HK-2 (cell line): Measurements from ENCODE around the gene CABCOCO1.

Experiments used
- DNase-seq: peaks from one replicate; pipeline ENCODE4 v3.0.0-alpha.2; 2018; ENCODE audit not compliant: unreplicated experiment

Gene CABCOCO1

DNA sequence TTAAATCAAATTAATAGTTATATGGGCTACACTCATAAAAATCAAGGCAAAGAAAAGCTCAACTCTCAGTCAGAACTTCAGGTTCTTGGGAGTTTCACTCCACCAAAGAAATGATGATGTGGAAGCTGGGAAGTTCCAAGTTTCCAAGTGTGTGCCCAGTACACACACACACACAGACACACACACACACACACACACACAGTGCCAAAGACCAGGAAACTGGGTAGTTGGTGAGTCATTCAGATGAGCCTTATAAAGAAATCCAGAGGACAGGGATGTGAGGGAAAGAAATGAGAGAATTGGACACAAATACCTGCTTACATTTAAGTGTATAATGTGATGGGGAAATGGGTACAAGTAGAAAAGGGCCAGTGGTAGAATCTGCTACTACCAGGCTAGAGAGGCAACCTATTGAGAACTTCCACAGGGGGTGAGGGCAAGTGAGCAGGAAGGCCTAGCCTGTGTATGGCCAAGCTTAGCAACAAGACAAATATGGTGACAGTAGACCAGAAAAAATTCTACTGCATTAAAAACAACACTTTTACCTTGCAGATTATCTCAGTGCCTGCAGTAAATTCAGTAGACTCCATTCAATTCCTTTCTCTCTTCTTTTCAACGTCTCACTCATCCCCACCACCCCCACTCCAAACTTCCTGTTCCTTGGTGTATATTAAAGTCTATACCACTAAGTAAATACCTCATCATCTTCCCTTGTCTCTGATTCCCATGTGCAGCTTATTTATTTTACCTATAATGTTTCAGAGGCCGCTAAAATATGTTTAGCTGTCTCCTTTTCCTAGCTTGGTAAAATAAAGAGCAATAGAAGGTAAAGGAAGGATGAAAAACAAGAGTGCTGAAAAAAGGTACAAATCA, 95.0 kb downstream of the CABCOCO1 start:
- peak; percentile 83 for DNase-seq

DNA sequence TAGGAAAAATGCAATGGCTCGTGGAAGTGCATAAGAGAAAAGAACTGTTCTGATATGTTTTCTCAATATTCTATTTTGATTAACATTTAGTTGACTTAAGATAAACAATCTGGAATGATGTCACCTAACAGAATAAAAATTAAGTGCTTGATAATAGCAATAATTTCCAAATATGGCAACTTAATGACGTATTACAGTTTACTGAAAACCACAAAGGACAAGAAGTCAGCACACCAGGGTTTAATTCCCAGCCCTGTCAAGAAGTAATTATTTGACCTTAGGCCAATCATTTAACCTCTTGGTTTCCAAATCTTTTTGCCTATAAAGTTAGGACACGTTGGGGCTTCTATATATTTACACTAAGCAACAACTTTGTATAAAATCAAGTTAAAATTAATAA, 95.7 kb downstream of the CABCOCO1 start:
- no peak for DNase-seq

DNA sequence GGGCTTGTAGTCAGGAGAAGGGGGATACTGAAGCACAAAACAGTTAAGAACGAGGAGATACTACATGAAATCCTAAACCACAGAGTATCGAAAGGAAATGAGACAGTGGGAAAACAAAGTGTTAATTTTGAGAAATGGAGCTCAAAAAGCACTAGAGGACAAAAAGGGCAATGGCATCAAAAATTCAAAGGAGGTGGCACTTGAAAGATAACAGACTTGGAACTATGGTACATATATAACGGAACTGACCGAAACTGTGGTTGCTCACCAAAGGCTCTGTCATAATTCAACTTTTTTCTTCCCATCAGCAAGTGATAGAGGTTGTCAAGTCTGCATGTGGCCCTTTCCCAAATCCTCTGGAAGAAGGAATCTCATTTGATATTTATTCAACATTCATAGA, 97.0 kb downstream of the CABCOCO1 start:
- no peak for DNase-seq

DNA sequence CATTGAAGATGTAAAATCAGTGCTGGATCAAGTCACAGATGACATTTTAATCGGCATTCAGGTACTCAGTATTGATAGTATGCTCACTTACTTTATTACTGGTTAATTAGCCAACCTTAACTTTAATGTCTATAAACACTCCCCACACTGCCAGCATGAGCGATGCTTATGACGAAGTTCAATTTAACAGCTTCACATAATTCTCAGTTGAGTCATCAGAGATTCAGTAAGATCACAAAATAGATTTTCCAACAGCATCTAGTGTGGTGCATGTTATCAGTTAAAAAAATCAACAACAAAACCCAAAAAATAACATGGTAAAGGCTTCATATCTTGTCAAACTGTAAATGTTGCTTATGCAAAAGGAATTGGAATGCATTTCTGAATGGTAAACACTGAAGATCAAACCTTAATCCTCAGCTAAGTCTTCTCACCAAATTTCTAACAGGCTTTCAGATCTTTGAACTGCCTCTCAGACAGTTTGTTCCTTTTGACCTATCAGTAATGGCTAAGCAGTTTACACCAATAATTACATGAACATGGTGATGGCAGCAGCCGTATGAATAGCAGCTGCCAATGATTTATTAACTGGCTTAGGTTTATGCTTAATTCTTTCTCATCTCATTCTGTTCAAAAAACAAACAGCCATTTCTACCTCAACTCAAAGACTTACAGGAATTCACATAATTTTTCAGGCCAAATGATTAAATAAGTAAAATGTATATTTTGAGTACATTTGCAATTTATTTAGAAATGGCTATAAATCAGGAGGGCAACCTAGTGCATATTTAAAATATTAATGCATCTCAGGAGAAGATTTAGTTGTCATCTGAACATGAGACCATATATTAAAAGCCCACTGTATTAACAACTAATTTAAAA, 98.5 kb downstream of the CABCOCO1 start:
- no peak for DNase-seq

DNA sequence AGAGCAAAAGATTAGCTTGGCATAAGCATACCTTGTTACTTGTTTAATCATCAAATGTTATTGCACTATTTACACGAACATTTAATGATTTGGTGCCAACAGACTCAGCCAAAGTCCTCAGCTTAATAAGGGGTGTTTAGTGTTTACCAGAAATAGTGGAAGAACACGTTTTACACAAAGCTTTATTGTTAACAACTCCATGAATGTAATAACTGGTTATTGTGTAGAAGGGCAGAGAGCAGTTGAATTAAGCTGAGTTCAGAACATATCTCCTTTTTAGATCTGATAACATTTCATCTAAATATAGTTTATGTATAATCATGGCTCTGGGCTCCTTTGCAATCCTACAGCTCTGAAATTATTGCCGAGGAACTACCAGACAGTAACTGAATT, 99.1 kb downstream of the CABCOCO1 start:
- no peak for DNase-seq

DNA sequence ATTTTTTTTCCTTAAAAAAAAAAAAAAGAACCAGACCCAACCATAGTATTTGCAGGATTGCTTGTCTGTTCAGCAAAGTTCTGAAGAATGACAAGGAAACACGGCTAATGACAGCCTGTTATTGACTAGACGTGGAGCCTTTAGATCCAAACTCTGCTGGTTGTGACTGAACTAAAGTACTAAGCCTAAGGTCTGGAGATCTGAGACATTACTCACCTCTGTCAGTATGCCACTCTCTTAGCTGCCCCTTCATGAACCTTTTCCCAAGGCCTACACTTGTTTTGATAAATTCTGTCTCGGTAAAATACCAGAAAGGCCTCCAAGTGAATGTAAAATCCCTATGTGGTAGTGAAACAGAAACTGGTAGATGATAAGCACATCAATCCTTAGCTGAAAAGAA, 101.0 kb downstream of the CABCOCO1 start:
- DNase-seq: no peak

DNA sequence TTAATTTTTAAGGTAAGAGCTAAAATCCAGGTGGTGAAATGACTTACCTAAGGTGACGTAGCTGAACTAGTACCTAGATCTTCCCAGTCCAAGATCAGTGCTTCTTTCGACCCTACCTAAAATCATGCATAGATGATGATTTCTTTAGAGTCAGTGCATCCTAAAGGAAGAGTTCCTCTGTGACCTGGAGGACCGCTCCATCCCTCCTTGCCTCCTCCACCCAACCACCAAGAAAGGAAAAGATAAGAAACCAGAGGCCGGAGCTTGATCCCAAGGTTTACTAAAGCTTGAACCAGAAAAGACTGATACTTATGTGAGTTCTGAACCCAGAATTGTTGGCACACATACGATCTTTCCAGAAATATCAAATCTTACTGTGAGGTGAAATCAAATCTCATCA, 101.8 kb downstream of the CABCOCO1 start:
- no peak for DNase-seq

DNA sequence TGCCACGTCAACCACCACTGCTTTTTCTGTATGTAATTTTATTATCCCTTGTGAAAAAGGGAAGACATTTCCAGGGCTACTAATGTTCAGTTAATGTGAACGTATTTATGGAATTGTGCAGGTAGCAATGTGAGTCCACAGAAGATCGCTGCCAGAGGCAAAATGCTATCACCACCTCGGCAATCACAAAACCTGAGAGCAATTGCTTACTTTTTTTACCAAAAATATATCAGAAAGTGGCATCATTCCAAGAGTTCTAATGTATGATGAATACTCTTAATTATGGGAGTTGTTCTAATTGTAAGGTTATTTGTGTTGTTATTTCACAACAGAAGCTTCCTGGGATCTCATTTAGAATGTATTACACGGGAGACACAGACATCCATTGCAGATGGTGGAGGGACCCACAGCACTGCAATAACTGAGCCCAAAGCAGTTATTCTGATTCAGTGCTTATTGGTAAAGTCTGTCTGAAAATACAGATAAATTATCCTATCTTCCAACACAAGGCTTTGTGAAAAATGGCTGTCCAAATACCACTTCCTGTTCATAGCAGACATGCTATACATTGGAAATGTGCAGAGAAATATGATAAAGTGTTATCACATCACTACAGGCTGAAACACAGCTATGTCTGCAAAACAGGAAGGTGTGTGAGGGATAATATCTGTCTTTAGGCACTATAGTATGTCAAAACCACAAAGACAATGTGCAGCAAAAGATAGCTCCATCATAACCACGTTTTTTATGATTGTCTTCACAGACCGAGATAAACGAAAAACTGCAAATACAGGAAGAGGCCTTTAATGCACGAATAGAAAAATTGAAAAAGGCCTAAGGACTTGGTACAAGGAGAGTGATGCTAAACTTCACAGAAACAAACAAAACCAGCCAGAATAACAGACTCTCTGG, 102.7 kb downstream of the CABCOCO1 start:
- DNase-seq: no peak

DNA sequence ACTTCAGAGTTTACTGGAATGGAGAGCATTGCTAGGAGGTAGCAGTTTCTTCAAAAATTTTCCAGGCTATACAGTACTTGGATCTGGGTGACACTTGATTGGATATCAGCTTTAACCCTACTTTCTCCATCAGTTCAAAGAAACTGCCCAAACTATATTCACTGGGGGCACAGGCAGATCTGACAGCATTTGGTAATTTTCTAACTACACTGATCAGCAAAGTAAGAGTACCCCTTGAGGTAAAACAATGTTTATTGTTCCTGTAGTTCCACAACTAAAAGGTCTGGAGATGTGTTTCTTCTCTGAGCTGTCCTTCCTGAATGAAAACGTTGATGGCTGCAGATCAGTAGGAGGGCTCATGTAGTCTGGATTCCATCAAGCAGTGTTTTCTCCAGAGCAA, 104.2 kb downstream of the CABCOCO1 start:
- DNase-seq: no peak

DNA sequence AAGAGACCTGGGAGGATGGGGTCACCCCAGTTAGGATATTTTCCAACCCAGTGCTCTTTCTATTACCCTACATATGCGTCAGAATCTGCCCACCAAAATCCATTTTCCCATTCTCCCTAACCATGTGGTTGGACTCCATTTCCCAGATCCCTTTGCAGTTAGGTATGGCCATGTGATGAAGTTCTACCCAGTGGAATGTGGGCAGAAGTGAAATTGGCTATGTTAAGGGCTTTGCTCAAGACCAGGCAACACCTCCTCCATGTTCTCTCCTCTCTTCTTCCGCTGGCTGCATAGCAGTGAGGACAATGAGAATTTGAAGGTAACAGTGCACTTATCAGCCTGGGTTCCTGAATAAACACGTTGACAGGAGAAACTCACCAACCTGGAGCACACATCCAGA, 111.3 kb downstream of the CABCOCO1 start:
- no peak for DNase-seq

DNA sequence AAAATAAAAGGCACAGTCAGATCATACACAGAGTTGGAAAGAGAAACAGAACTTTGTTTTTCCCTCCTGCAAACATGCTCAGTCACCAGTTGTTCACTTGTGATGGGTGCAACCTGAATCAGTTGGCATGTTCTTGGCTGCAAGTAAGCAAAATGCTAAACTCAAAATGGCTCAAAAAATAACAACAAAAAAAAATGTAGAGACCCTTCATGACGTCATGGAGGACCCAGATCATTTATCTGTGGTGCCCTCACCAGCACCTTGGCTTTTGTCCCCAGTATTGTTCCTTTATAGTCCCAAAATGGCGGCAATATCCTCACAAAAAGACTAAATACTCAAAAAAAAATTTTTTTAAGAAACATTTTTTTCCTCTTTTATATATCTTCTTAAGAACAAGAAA, 112.4 kb downstream of the CABCOCO1 start:
- no peak for DNase-seq

DNA sequence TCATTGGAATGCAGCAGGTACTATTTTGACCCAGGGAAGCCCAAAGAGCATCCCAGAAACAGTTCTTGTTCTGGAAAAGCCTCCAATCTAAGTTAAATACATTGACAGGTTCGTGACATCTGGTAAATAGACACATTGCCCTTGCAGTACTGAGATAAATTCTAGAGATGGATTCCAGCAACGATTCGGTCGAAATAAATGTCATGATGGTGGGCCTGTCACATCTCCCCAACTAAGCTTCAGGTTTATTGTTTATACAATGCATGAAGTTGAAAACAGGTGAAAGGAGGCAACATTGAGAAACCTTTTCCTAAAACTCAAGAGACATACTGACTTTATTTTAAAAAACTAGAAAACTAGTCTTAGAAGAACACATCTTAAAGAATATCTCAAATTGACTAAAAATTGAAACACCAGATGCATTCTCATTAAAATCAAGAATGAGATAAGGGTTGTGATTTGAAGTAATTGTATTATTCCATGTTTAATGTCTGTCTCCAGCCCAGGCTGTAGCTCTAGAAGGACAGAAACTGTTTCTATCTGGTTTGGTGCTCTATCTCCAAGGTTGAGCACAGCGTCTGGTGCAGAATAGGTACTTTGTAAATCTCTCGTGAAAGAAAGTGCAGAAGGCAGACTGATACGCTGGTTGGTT, 114.0 kb downstream of the CABCOCO1 start:
- DNase-seq: no peak

DNA sequence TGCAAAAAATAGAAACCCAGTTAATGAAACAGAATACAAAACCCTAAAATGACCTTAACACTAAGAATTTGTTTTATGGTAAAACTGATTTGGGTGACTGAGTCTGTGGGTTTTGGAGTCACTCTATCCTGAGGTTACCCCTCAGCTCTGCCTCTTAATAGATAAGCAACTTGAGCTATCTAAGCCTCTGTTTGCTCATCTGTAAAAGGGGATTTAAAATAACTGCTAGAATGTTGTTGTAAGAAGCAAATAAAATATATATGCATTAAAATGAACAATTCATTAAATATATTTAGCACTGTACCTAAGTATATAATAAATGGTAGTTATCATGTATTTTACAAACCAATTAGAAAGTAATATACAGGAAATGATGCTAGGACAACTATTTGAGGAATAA, 115.4 kb downstream of the CABCOCO1 start:
- DNase-seq: no peak

DNA sequence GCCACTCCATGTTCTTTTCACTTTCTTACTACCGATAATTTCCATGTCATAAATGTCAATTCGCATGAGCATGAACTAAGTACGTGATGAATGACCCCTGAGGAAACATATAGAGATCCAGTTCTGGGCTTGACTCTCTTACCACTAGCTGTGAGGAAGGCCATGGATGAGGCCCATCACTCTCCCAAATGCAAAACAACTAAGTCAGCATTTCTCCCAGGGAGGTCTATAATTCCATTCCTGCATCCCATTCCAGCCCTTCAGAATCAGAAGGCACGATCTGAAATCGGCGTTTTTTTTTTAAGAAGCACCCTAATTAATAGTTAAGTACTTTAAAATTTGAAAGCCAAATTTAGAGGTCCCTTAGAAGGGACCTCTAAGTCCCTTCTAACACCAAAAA, 116.5 kb downstream of the CABCOCO1 start:
- no peak for DNase-seq

DNA sequence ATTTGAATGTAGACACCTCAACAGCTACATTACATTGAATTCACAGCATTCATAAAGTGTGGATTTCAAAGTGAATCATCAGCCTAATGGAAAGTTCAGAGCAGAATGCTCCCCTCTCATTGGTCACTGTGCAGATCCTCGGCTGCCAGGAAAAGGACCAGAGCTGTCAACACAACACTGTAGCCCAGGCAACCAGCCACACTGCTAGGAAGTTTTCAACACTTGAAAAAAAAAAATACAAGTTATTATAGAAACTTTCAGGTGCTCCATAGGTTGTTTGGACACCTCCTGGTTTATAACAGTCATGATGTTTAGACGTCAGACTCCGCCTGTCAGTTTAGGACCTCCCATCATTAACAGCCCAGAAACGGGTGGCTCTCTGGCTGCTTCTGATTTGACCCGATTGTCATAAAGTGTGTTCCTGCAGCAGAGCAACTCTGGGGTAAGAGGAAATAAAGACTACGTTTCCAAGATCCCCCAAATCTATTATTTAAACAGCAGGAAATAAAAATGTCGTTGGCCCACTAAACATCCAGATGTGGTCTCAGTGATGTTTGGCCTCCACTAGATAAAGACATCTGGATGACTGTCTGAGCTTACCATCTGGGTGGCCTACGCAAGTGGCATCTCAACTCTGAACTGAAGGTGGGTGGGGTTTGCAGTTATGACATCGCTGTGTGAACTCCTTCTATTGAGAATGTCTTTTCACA, 117.4 kb downstream of the CABCOCO1 start:
- peak; percentile 53 for DNase-seq

DNA sequence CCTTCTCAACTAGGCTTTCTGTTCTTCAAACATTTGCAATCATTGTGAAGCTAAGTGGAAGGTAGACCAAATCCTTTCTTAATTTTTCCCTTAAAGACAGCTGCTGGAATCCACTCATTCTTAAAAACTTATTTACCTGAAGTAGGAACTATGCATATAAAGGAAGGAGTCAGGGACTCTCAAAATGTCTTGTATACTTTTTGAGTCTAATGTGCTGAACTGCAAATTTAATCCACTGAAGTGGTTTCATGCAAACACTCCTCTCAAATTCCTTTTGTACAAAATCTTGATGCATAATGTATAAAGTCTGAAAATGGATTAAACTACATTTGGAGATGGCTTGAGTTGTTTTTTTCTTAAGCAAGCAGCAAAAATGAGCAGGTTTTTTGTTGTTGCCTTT, 118.0 kb downstream of the CABCOCO1 start:
- no peak for DNase-seq

DNA sequence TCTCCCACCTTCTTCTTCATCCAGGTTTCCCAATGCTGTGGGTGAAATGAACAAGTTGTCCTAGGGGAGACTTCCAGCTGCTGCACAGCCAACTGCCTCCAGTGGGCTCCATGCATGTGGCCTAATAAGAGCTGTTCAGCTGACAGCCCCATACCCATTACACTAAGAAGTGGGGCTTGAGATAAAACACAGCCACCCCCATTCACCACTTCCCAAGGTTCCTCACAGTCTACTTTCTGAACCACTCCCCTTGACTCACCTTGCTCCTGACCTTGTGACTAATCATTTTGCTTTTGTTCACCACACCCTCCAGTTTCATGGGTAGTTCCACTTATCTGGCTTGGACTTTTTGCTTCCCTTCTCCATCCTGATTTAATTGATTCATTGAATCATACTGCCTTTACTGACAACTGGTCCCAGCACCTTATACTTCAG, 119.3 kb downstream of the CABCOCO1 start:
- DNase-seq: no peak

DNA sequence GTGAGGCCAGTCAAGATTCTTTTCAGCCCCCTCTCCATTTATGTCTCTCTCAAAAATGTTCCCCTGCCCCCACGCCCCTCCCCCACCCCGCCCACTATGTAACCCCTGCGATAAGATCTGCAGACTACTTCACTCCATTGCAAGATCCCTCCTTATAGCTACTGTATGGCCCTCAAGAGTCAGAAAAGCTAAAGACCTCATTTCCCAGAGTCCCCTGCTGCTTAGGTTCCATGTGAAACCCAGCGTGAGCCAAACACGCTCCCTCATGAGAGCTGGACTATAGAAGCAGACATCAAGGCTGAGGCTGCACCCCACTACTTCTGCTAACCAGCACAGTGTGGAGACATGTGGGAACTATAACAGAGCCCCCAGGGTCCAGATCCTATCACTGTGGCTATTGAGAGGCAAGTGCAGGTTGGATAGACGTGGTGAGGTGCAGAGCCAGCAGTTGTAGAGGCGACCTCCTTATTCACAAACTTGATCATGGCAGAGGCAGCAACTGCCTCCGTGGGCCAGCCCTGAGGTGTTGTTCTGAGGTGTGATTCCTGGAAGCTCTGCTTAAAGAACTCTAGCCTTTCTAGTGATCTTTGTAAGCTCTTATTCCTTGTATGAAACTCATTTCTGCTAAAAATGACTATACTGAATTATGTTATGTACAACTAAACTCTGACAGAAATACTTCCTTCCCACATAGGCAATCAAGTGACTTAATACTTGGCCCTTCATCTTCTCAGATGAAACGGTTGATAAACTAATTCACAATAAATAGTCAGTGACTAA, 121.8 kb downstream of the CABCOCO1 start:
- DNase-seq: no peak

DNA sequence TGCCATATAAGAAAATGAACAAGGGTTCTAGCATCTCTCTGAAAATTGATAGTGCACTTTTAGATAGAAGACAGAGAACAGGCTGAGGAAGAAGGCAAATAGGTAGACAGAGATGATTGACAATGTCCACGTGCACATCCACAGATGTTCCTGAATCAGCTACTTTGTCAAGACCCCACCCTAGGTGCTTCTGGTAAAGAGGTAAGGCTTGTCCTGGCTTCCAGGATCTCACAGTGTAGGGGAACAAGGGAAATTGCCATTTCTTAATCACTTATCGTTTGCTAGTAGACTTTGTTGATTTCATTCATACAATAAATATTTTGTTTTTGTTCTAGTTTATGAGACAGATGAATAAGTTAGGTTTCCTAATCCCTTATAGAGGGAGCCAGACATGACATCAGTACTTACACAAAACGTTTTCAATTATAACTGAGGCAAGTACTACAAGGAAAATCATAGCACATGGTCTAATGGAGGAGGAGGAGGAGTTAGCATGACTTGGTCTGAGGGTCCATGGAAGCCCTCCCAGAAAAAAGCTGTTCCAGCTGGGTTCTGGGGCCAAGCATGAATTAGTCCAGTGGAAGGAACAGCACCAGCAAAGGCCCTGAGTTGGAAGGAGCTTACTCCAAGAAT, 122.9 kb downstream of the CABCOCO1 start:
- DNase-seq: no peak
